Measurements from ENCODE around the gene KIAA1328.

GRCh38 chr18:36798738-36799473 lies 30.0 kb upstream of the KIAA1328 start:
- TF ChIP-seq CTCF (IDR thresholded peaks at IDR 0.05; ENCODE audit: insufficient read depth, low read length) (no peak), POLR2AphosphoS5 (IDR thresholded peaks at IDR 0.05; ENCODE audit: low read depth) (no peak), SPI1 (IDR thresholded peaks at IDR 0.05; ENCODE audit: borderline replicate concordance, low read depth) (no peak), REST (IDR thresholded peaks at IDR 0.05; ENCODE audit: insufficient replicate concordance, low read depth) (no peak)
